HG03354 (cell line): Measurements from ENCODE around the gene OGFOD3.
"Not testable (repeated sequence)": the region's sequence is repeated elsewhere in the genome, so short reads cannot be mapped to it uniquely, and the experiment has no call there.

Experiments
- ATAC-seq: cut with Tn5 transposase; IDR thresholded peaks from one replicate; pipeline ENCODE4 v1.9.1; 2021; ENCODE audit warnings: mild to moderate bottlenecking; ENCODE audit not compliant: unreplicated experiment, poor library complexity, severe bottlenecking

The OGFOD3 gene

GRCh38 chr17:82391496-82392066, 26.8 kb downstream of the OGFOD3 start:
- no peak for ATAC-seq

GRCh38 chr17:82390860-82391435, 27.4 kb downstream of the OGFOD3 start:
- no peak for ATAC-seq

DNA sequence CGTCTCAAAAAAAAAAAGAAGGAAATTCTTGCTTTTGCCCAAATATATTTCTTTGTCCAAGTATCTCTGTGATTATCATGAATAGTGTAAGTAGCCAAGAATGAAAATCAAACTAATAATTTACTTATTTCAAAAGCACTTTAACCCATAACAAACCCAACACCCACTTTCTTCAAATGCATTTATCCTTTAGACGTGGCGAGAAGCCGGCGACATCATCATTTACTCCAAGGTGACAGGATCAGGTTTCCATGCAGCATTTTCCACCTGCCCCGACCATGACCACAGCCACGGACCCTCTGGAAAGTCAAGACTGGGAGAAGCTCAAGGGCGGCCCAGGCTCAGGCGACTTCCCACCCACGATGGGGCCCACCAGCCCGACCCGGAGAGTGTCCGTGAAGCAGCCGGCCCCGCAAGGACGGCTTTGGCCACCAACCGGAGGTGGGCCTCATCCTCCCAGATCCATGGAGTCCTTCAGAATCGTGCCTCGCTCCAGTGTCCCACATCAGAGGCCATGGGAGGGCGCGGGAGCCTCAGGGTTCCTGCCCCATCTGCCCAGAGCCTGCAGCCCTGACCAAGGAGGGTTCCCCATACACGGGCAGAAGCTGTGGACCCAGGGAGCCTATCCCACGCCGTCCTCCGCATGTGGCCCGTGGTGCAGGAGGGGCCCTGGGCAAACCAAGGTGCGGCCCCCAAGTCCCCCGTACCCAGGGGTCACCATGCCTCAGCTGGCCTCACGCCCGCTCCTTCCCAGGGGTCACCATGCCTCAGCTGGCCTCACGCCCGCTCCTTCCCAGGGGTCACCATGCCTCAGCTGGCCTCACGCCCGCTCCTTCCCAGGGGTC, 28.1 kb downstream of the OGFOD3 start:
- no peak for ATAC-seq

- ATAC-seq, result no peak
Observed at GRCh38 chr17:82389379-82389778, 29.0 kb downstream of the OGFOD3 start.

GRCh38 chr17:82388922-82389283, 29.5 kb downstream of the OGFOD3 start:
- ATAC-seq, result no peak

DNA sequence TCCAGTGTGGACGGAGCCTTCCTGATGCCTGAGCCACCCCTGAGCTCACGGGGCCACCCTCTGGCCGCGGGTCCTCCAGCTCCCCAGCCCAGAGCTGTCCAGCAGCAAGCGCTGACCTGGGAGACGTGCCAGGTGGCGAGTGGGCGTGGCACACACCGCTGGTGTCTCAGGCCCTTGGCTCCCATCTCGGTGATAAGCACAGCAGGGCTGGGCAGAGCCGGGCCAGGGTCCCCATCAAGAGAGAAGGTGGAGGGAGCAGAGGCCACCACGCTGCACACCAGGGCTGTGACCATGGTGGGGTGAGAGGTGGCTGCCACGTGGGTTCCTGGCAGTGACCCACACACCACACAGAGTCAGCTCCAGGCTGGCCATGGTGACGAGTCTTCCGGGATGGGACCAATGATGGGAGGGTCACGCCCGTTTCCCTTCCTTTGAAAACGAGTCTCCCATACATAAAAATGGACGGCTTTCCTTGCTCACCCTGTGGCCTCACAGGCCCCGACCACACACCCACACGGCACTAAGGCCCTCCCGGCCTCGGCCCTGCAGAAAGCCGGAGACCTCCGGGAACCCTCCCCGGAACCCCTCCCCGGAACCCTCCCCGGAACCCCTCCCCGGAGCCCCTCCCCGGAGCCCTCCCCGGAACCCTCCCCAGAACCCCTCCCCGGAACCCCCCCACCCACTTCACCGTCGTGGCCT, 30.0 kb downstream of the OGFOD3 start:
- ATAC-seq, result no peak

DNA sequence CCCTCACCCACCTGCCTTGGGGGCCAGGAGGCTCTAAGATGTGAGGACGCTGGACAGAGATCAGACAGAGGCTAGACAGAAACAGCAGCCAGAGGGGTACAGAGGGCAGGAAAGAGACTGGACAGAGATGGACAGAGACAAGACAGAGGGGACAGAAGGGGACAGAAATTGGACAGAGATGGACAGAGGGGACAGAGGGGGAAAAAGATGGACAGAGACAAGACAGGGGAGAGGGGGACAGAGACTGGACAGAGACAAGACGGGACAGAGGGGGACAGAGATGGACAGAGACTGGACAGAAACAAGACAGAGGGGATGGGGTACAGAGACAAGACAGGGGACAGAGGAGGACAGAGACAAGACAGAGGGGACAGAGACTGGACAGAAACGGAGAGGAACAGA, 30.7 kb downstream of the OGFOD3 start:
- no peak for ATAC-seq

GRCh38 chr17:82386881-82387704, 31.3 kb downstream of the OGFOD3 start:
- no peak for ATAC-seq

- ATAC-seq, result no peak
Observed at GRCh38 chr17:82386255-82386831, 32.0 kb downstream of the OGFOD3 start.

GRCh38 chr17:82385559-82386254, 32.7 kb downstream of the OGFOD3 start:
- ATAC-seq, result no peak

DNA sequence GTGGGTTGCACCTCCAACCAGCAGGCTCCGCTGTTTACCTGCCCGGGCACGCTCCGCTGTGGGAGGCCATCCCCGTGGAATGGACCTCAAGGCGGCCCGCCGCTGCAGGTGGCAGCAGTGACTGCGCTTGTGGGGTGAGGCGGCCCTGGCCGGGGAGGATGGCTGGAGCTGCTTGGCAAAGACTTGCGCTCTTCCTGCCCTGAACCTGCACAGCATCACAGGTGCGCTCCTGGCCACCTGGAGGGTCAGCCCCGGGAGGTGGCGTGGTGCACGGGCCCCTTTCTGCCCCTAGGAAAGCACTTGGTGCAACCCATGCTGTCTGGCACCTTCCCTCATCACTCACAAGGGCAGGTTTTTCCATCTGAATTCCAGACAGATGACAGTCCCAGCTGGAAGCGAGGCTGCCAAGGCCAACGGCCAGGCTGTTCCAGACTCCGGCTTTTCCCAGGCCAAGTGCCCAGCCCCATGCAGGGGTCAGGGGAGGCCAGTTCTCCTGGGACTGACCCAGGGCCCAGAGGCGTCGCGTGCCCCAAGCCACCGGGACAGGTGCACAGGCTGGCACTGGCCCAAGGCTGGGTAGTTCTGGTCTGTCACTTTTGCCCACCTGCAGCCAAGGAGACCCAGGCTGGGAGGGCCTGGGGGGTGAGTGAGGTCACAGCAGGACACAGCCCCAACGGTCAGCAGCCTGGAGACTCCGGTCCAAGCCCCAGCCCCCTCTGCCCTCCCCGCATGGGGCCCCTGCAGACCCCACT, 33.5 kb downstream of the OGFOD3 start:
- no peak for ATAC-seq

GRCh38 chr17:82384051-82384729, 34.2 kb downstream of the OGFOD3 start:
- ATAC-seq, result no peak

DNA sequence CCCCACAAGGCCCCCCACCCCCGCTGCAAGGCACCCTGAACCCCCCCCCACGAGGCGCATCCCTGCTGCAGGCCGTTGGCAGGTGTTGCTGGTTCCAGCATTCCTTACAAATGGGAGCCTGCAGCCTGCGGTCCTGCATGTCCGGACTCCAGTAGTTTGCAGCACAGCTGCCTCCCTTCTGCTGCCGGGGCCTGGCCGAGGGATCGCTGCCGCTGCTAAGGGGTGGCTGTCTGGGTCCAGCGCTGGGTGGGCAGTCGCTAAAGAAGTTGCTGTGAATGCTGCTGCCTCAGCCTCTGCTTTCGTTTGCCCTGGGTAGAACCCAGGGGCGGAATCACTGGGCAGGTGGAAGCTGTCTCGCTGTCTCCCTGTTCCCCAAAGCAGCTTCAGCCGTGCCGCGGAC, 35.0 kb downstream of the OGFOD3 start:
- ATAC-seq, result no peak

- ATAC-seq, result no peak
Observed at GRCh38 chr17:82382933-82383255, 35.5 kb downstream of the OGFOD3 start.

DNA sequence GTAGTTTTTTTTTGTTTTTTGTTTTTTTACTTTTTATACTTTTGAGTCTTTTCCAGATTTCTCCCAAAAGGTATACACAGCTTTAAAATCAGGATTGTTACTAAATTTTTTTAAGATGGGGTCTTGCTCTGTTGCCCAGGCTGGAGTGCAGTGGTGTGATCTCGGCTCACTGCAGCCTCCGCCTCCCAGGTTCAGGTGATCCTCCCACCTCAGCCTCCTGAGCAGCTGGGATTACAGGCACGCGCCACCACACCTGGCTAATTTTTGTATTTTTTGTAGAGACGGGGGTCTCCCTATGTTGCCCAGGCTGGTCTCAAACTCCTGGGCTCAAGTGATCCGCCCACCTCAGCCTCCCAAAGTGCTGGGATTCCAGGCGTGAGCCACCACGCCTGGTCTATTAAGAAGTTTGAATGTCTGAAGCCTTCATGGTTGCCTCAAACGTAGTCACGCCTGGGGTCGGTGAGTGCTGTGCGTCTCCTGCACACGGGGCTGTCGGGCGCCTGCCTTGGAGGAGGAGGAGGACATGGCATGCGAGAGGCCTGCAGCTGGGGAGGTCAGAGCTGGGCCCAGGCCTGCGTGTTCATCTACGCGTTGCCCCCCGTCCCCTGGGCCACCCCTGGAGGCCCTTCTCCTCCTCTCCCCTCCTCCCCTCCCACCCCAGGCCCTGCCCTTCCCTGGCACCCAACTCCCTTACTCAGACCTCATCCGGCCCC, 36.0 kb downstream of the OGFOD3 start:
- ATAC-seq, result not testable (repeated sequence)

DNA sequence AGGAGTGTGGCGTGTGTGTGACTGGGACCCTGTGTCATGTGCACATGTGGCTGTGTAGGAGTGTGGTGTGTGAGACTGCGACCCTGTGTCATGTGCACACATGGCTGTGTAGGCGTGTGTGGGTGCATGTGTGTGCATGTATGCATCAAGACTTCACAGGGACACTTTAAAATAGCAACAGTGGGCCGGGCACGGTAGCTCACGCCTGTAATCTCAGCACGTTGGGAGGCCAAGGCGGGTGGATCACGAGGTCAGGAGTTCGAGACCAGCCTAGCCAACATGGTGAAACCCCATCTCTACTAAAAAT, 36.7 kb downstream of the OGFOD3 start:
- ATAC-seq, result not testable (repeated sequence)
